ENCODE measurements around the gene KLHL29.

The KLHL29 gene

DNA sequence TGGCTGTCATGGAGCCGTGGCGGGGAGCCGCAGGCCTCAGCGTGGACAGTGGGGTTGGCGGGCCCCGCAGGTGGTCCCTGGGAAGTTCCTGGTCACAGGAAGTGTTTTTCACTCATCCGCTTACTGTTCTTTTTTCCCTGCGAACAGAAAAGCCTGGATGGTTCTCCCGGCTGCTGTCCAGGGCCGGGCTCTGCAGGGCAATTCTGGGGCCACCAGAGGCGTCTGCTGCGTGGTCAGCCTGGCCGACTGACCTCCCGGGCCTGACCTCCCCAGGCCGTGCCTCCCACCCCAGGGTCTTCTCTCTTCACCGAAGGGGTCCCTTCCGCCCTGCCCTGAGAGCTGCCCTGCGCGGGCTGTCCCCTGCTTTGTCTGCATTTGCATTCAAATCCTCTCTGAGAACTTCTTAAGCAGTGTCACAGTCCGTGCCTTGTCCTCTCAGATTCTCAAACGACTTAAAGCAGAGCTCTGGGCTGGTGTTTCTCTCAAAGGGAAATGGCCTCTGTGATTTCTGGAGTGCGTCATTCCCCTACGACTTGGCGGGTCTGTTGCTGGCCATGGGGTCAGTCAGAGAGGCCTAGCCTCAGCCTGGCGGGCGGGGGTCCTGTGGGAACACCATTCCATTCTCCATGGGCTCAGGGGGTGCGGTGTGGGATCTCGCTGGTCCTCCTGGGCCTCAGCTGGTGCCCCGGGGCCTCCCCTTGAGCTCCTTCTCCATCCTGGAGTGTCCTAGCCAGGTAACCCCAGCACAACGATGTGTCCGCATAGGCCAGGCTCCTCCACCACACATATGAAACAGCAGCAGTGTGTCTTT lies 38.3 kb downstream of the KLHL29 start:
- peak; percentile 29 for DNase-seq

- no peak for DNase-seq
These were observed 39.1 kb downstream of the KLHL29 start for GRCh38 chr2:23423873-23424680.

DNA sequence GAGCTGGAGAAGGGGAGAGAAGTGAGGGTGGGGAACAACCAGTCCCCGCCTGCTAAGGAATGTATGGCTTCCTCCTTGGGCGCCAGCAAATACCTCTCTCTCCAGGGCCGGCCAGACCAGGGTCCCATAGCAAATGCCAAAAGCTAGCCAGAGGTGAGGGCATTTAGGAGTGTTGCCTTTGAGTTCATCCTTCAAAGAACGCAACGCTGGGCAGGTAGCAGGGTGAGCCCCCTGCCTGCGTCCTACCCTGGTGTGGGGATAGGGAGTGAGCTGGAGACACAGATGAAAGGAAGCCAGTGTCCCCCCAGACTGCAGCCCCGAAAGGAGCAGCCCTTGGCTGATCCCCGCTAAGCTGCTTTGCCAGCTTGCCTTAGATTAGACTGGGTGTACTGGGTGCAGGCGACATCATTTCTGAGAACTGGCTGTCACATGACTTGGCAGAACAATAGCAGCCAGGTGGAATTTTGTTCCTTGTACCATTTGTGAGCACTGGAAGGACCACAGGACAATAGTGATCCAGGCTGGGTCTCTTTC lies 40.4 kb downstream of the KLHL29 start:
- DNase-seq: peak; percentile 56

DNA sequence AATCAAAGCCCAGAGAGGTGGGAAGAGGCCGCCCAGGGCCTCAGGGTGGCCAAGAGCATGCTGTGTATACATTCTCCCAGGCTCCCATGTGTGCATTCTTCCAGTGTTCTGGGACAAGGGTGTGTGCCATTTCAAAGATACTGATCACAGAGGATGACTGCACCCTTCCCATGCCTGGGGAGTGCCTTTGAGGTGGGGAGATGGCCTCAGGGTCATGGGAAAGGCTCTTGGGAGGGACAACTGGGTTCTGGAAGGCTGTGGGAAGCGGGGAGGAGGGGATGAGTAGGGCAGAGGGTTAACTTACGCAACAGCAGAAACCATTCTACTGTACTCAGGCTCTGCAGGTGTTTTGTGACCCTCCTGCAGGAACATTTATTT lies 40.9 kb downstream of the KLHL29 start:
- no peak for DNase-seq

DNA sequence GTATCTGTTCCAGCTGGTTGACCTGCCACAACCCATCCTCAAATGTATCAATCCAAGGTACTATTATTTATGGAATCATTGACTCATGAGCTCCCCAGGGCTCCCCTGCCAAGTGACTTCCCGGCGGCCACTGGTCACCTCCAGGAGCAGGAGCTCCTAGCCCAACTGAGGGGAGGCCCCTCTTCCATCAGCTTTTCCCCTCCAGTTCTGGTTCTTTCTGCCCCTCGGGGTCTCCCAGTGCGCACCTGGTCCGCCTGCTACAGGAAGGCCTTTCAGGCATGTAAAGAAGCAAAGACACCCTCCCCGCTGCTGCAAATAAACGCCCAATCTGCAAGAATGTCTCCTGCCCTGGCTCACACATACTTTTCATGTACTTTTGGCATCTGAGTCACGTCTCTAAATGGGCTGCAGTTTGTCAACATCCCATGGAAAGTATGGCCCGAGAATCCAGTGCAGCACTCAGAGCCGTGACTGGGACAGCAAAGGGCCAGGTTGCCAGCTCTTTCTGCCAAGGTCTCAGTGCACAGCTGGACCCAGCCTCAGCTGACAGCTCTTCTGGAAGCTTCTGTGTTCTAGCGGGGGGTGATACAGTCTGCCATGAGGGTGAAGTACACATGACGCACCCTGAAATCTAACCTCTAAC lies 41.4 kb downstream of the KLHL29 start:
- DNase-seq: peak; percentile 65

- no peak for DNase-seq
These were observed 42.4 kb downstream of the KLHL29 start for GRCh38 chr2:23427350-23427749.

DNA sequence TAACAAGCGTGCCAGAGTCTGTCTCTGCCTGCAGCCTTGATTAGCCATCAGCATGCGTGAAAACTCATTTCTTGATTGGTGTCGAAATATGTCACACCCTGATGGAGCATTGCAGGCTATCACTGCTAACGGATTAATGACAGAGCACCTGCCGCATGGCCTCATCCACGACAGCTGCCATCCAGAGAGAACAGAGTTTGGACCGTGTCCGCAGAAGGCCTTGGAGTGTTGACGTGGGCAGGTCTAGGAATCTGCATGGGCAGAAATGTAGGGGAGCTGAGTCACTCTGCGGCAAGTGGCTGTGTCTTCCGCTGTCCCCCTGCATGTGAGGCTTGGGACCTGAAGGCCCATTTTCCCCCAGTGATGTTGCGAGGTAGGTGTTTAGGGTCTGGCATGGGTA lies 43.0 kb downstream of the KLHL29 start:
- no peak for DNase-seq

- DNase-seq: no peak
These were observed 44.1 kb downstream of the KLHL29 start for GRCh38 chr2:23429036-23429435.

DNA sequence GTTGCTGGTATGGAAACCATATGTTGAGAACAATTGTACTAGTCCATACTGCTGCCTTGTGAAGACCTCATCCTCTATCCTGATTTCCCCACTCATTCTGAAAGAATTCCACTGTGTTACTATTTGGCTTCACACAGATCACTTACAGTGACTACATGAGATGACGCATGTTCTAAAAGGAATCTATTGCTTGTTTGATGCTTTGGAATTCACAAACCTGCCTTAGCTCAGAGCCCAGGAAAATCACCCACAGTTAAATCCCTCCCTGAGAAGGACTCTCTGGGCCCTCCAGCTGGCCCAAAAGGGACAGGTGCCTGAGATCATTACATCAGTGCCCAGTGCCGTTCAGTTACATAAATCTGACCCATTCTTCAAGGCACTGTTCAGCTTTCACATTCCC lies 45.3 kb downstream of the KLHL29 start:
- DNase-seq: no peak

GRCh38 chr2:23432531-23432930 lies 47.6 kb downstream of the KLHL29 start:
- DNase-seq: no peak

DNA sequence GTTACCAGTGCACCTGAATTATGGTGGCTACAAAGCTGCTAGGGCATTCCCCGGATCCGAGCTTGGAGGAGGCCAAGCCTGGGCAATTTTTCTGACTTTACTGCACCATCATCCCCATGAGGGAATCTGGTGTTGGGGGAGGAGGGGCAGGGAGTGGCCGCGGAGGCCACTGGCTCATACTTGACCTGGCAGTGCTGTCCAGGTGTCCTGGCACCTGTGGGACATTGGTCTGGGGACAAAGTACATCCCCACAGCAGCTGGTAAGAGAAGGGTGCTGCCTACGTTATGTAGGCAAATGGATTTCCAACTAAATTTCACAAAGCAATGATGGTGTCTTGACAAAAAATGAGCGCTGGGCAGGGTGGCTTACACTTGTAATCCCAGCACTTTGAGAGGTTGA lies 48.3 kb downstream of the KLHL29 start:
- DNase-seq: no peak

- DNase-seq: no peak
These were observed 49.7 kb downstream of the KLHL29 start for GRCh38 chr2:23434721-23435121.

DNA sequence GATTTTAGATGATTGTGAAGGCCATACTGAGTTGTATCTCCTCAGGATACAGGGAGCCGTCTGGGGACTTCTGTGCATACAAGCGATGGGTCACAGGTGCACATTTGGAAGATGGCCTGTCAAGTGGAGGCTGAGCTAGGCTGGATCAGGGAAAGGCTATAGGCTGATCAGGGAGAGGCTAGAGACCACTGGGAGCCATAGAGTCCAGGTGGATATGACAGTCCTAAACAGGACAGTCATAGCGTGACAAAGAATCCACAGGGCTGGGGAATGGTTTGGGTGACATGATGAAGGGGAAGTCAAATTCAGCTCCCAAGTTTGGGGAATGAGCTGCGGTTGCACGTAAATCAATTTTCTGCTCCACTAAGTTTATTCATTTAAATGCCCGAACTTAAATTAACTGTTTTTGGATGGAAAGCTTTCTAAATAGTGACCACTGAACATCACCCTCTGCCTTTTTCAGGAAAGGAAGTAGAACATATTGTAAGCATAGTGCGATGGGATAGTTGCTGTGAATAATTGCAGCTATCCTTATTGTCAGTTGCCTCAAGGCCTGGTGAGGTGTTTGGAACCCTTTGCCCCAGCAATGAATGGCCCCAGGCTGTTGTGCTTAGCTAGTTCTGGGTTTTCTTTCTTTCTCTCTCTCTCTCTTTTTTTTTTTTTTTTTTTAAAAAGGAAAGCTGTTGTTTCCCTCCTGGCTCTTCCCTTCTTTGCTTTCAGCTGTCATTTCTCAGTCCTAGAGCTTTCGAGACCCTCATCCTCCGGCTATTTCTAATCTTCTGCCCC lies 50.5 kb downstream of the KLHL29 start:
- DNase-seq: no peak

DNA sequence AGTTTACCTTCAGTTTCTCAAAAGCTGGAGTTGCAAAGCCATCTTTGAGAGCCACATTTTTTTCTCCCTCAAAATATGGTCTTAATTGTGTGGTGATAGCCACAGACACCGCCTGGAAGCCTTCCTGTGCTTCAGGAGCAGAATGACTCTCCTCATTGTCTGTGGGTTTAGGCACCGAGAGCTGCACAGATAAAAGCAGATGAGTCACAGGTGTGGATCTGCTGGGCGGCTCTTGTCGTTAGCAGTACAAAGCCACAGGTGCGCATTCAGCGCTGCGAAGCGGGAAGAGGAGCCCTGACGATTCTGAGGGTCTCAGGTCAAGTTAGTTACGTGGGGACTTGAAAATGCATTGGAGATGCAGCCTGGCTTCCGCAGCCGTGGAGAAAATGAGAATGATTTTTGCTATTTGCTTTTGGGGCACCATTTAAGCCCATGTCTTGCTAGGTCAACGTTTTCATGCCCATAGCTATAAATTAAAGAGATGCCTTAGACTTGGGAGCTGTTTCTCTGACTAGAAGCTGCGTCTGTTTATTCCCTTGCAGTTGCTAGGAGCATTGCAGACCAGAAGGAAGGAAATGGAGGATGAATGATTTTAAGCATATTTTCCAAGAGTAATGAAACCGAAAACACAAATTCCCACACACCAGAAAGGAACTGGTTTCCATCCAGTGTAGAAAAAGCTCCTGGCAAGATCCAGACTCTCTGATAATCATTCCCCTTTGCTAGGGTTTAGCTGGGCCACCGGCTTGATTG lies 51.5 kb downstream of the KLHL29 start:
- DNase-seq: no peak

DNA sequence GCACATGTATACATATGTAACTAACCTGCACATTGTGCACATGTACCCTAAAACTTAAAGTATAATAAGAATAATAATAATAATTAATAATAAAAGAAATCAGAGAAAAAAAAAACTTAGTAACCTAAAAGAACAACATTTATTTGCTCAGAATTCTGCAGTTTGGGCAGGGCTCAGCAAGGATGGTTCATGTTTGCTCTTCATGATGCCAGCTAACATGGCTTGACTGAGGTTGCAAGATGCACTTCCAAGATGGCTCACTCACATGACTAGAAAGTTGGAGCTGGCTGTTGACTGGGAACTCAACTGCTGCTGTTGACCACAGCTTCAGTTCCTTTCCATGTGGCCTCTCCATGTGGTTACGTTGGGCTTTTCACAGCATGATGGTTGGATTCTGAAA lies 56.4 kb downstream of the KLHL29 start:
- DNase-seq: no peak

GRCh38 chr2:23445450-23445868 lies 60.5 kb downstream of the KLHL29 start:
- no peak for DNase-seq

DNA sequence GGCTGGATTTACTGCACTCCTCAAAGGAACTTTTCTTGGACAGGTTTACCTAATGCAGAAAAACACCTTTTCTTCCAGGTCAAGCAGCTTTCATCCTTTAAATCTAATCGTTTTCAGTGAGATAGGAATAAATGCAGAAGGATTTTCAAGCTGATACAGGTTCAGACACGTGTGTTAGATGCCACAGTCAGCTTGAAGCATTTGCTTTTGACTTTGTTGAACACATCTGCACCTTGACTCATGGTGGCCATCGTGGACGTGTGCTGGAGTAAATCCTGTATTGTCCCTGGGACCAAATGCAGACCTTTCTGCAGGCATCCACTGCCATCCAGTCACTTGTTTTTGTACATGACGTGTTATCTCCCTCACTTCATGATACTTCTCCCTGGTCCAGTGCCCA lies 61.9 kb downstream of the KLHL29 start:
- DNase-seq: no peak

- DNase-seq: no peak
These were observed 62.4 kb downstream of the KLHL29 start for GRCh38 chr2:23447405-23447804.

- DNase-seq: no peak
These were observed 63.9 kb downstream of the KLHL29 start for GRCh38 chr2:23448906-23449305.

- no peak for DNase-seq
These were observed 64.4 kb downstream of the KLHL29 start for GRCh38 chr2:23449413-23449812.

- no peak for DNase-seq
These were observed 64.9 kb downstream of the KLHL29 start for GRCh38 chr2:23449831-23450331.

DNA sequence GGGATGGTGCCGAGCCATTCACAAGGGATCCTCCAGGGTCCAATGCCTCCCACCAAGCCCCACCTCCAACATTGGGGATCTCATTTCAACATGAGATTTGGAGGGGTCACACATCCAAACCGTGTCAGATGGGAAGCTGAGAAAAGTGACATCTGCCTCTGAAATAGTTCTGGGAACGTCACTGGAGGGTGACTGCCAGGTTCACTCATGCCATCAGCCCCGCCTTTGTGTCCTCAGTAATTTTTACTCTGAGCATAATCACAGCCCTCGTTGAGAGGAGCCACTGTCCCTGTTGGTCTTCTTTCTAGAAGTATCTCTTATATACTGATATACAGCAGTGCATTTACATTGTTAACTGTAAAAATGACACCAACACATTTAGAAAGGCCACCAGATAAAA lies 67.4 kb downstream of the KLHL29 start:
- no peak for DNase-seq

All from retina (tissue), 1 donor.